A673 (cell line): ENCODE data around the gene CES5A. TPM values are rescaled to one million over a fixed set of nuclear protein-coding genes. Genes with fewer than 3 reads are reported as not detected.

Experiments
- BruUV-seq: library from RNA; stranded (reverse); fragments of 400-500 nt; replicated peaks from 2 replicates; lab custom pipeline; 2021; lab: Mats Ljungman, UMichigan
- CTCF ChIA-PET: fragments of 300-600 bp; sonication (Branson Sonifier 250); formaldehyde crosslinking; loops from one replicate; lab custom pipeline; 2022; ENCODE audit warnings: antibody characterized with exemption; lab: Charles Lee
- POLR2A ChIA-PET: fragments of 300-600 bp; sonication (Branson Sonifier 250); formaldehyde crosslinking; loops from one replicate; lab custom pipeline; 2022; ENCODE audit warnings: antibody characterized with exemption; ENCODE audit not compliant: low non-redundant PET; lab: Charles Lee
- DNase-seq: peaks from one replicate; pipeline ENCODE4 v3.0.0-alpha.2; 2015; ENCODE audit warnings: low spot score
- H3K27ac ChIP-seq: fragments of 200-600 bp; sonication (generic); 2 replicates; pipeline ENCODE4 v1.5.1; 2016; ENCODE audit warnings: mixed run types, low read depth, mild to moderate bottlenecking, mixed read lengths, antibody characterized with exemption, low read length; ENCODE audit not compliant: poor library complexity, severe bottlenecking
- H3K27me3 ChIP-seq: fragments of 200-600 bp; sonication (generic); replicated peaks from 2 replicates; pipeline ENCODE4 v1.6.1; 2017; ENCODE audit warnings: mixed run types, low read depth, mild to moderate bottlenecking, mixed read lengths, antibody characterized with exemption, low read length; ENCODE audit not compliant: insufficient read depth, poor library complexity
- H3K36me3 ChIP-seq: fragments of 200-600 bp; sonication (generic); 2 replicates; pipeline ENCODE4 v1.6.1; 2016; ENCODE audit warnings: mixed run types, mild to moderate bottlenecking, mixed read lengths, antibody characterized with exemption, low read length; ENCODE audit not compliant: insufficient read depth, poor library complexity, severe bottlenecking
- H3K4me1 ChIP-seq: fragments of 200-600 bp; sonication (generic); 2 replicates; pipeline ENCODE4 v1.6.1; 2017; ENCODE audit warnings: mixed run types, mild to moderate bottlenecking, mixed read lengths, antibody characterized with exemption, low read length; ENCODE audit not compliant: insufficient read depth, poor library complexity, severe bottlenecking
- H3K4me3 ChIP-seq: fragments of 200-600 bp; sonication (generic); 2 replicates; pipeline ENCODE4 v1.5.1; 2016; ENCODE audit warnings: low read depth, mixed run types, mild to moderate bottlenecking, mixed read lengths, low read length; ENCODE audit not compliant: poor library complexity, severe bottlenecking
- H3K9me3 ChIP-seq: fragments of 200-600 bp; sonication (generic); 2 replicates; pipeline ENCODE4 v1.6.1; 2016; ENCODE audit warnings: mixed run types, low read depth, mild to moderate bottlenecking, mixed read lengths, antibody characterized with exemption, low read length; ENCODE audit not compliant: poor library complexity, severe bottlenecking
- CTCF ChIP-seq: fragments of 300-800, 200-600 bp; sonication (generic); conservative IDR thresholded peaks from 2 replicates; pipeline ENCODE4 v1.5.1; 2017; ENCODE audit warnings: low read depth, mild to moderate bottlenecking, antibody characterized with exemption, low read length, moderate library complexity, mixed read lengths
- EZH2 ChIP-seq: fragments of 200-600 bp; sonication (generic); IDR thresholded peaks from 2 replicates; pipeline ENCODE4 v1.6.1; 2017; ENCODE audit warnings: borderline replicate concordance, low read depth, mild to moderate bottlenecking, mixed read lengths, antibody characterized with exemption, low read length; ENCODE audit not compliant: poor library complexity, severe bottlenecking
- intact Hi-C: fragments of 100-400 bp; cut with micrococcal nuclease; formaldehyde crosslinking; loops from one replicate; pipeline ENCODE4 v1.10.0; 2022; ENCODE audit not compliant: unreplicated experiment
- total RNA-seq: library from RNA; stranded (reverse); gene quantifications from 2 replicates; pipeline ENCODE4 v1.2.3, GENCODE V29; 2021

Gene CES5A
- total RNA-seq, 1 experiment from 2014 or later: not detected

DNA sequence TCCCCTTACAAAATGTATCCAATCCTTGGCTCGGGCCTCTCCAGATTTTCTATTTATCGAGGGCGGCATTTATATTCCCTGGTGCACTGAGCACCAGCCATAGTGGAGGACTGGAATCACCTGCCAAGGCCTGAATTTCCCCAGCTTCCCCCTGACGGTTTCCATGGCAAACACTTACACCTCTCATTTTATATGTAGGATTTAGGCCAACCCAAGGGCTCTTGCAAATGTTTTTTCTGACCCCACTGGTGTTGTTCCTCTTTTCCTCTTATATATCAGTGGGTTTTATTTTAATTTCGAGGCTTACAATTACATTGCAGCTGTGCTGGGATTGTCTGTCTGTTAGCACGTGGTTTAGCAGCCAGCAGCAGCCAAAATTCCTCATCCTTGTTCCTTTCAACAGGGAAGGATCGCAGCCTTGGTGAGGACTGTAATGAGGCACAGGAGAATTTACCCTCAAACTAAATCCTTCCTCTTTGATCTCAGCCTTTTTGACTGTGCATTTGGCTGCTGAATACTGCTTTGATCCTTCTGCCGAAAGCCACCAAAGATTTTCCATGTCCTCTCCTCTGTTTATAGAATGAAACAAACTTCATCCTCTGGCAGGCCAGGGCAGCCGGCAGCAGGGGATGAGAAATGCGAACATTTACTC lies 26.5 kb upstream of the CES5A start:
- Histone ChIP-seq H3K27ac (no peak overlapping the region), H3K4me3 (no peak overlapping the region), H3K36me3 (no peaks in the 10 kb centered on the region), H3K4me1 (no peaks in the 10 kb centered on the region), H3K27me3 (peaks cover 24% of the 10 kb centered on the region), H3K9me3 (no peaks in the 10 kb centered on the region)
- ChIA-PET POLR2A (no interaction called here), CTCF (no interaction called here)
- BruUV-seq: no TSS peak
- no peak for DNase-seq
- no peak for TF ChIP-seq CTCF
- TF ChIP-seq EZH2: no peak
- intact Hi-C loops: no loop called here

GRCh38 chr16:55900616-55901393 lies 25.6 kb upstream of the CES5A start:
- no peak for TF ChIP-seq CTCF
- H3K4me3 ChIP-seq: no peak overlapping the region
- no TSS peak for BruUV-seq

GRCh38 chr16:55899857-55900256 lies 24.7 kb upstream of the CES5A start:
- no TSS peak for BruUV-seq
- intact Hi-C loops: no loop called here
- Histone ChIP-seq H3K27ac (no peak overlapping the region), H3K4me3 (no peak overlapping the region), H3K9me3 (no peaks in the 10 kb centered on the region), H3K4me1 (no peaks in the 10 kb centered on the region), H3K27me3 (peaks cover 8% of the 10 kb centered on the region), H3K36me3 (no peaks in the 10 kb centered on the region)
- DNase-seq: no peak
- ChIA-PET POLR2A (no interaction called here), CTCF (no interaction called here)
- TF ChIP-seq CTCF (no peak), EZH2 (no peak)

More at GRCh38 chr16:55900616-55901393, 25.6 kb upstream of the CES5A start:
- CTCF ChIA-PET: no interaction called here
- DNase-seq: no peak
- H3K9me3 ChIP-seq: no peaks in the 10 kb centered on the region
- no peaks in the 10 kb centered on the region for H3K36me3 ChIP-seq
- H3K27me3 ChIP-seq: peaks cover 16% of the 10 kb centered on the region
- intact Hi-C loops: no loop called here
- POLR2A ChIA-PET: interaction anchor here (0.6 kb wide), 1 partner anchor 8 kb away, joined by 3 read pairs; no protein-coding TSS in a partner anchor
- no peaks in the 10 kb centered on the region for H3K4me1 ChIP-seq
- H3K27ac ChIP-seq: no peak overlapping the region
